ENCODE data around the gene ARFIP2. TPM values are rescaled to one million over a fixed set of nuclear protein-coding genes. Genes with fewer than 3 reads are reported as not detected.

Gene ARFIP2
- total RNA-seq, 1 donor from 2014 or later = 71.8 TPM

DNA sequence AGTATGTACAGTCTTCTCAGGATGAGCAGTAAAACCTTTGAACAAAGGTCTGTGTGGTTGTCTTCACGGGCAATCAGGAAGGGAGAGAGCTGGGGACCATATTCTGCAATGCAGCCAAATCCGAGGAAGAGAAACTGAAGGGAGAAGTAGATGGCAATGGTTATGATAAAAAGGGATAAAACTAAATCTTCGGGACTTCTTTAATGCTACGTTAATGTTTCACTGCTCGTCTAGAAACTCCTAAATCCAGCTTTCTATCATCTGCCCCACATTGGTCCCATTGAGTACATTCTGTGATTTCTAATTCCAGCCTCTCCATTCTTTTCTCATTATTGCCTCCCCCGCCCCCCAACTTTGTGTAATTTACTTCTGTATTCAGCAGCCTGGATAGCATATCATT lies 1.9 kb upstream of the ARFIP2 start:
- peaks cover 53% of the 10 kb centered on the region for H3K79me2 ChIP-seq (ENCODE audit: insufficient read depth, low read length)
- peak overlapping the region; percentile 94 for H3K4me2 ChIP-seq (ENCODE audit: low read length)
- H3K27ac ChIP-seq (ENCODE audit: low read depth, low read length) = no peak overlapping the region
- TF ChIP-seq EZH2 (IDR thresholded peaks at IDR 0.05; ENCODE audit: insufficient read depth, low read length) = no peak
- TF ChIP-seq, protein P1, sequence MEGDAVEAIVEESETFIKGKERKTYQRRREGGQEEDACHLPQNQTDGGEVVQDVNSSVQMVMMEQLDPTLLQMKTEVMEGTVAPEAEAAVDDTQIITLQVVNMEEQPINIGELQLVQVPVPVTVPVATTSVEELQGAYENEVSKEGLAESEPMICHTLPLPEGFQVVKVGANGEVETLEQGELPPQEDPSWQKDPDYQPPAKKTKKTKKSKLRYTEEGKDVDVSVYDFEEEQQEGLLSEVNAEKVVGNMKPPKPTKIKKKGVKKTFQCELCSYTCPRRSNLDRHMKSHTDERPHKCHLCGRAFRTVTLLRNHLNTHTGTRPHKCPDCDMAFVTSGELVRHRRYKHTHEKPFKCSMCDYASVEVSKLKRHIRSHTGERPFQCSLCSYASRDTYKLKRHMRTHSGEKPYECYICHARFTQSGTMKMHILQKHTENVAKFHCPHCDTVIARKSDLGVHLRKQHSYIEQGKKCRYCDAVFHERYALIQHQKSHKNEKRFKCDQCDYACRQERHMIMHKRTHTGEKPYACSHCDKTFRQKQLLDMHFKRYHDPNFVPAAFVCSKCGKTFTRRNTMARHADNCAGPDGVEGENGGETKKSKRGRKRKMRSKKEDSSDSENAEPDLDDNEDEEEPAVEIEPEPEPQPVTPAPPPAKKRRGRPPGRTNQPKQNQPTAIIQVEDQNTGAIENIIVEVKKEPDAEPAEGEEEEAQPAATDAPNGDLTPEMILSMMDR (IDR thresholded peaks at IDR 0.05; ENCODE audit: insufficient read depth, low read depth, low read length) = no peak
- H3K9me3 ChIP-seq (ENCODE audit: insufficient read depth, low read depth, low read length) = no peaks in the 10 kb centered on the region
- H4K20me1 ChIP-seq (ENCODE audit: insufficient read depth, low read length) = peaks cover 36% of the 10 kb centered on the region
- Mint-ChIP-seq H3K4me3 (ENCODE audit: unreplicated experiment) (peak overlapping the region; percentile 97), H3K4me1 (ENCODE audit: low read depth, unreplicated experiment) (peaks cover 26% of the 10 kb centered on the region), H3K27ac (ENCODE audit: unreplicated experiment) (no peak overlapping the region), H3K27me3 (ENCODE audit: low read depth, unreplicated experiment) (no peaks in the 10 kb centered on the region), H3K9me3 (ENCODE audit: unreplicated experiment) (no peaks in the 10 kb centered on the region), H3K36me3 (ENCODE audit: low read depth, unreplicated experiment) (peaks cover 9% of the 10 kb centered on the region)
- peaks cover 16% of the 10 kb centered on the region for H3K4me1 ChIP-seq (ENCODE audit: insufficient read depth, low read length)
- no peaks in the 10 kb centered on the region for H3K27me3 ChIP-seq (ENCODE audit: insufficient read depth, low read length)
- H3K4me3 ChIP-seq (ENCODE audit: insufficient read depth, low read depth, low read length) = no peak overlapping the region
- FAIRE-seq = no peak
- no peak overlapping the region for H2AFZ ChIP-seq (ENCODE audit: low read depth, low read length)
- H3K36me3 ChIP-seq (ENCODE audit: insufficient read depth, low read length) = peaks cover 39% of the 10 kb centered on the region
- DNase-seq (ENCODE audit: low read depth) = no peak
- H3K9ac ChIP-seq (ENCODE audit: low read length) = peak overlapping the region; percentile 99

DNA sequence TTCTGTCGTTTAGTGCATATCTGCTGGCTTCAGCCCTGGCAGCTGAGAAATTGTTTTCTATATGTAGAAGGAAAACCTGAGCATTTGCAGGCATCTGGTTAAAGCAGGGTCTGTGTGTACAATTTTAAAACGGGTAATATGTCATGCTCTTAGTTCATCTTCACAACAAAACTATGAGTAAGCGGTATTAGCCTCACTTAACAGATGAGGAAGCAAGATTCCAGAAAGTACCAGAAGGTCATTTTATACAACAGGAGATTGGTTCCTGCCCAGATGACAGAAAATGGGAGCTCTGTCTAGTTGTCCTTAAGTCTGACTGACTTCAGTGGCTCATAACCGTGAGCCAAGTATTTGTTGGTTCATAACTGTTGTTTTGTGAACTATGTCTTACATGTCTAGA lies 1.3 kb upstream of the ARFIP2 start:
- Mint-ChIP-seq H3K9me3 (ENCODE audit: unreplicated experiment) (no peaks in the 10 kb centered on the region), H3K27ac (ENCODE audit: unreplicated experiment) (peak overlapping the region; percentile 79), H3K27me3 (ENCODE audit: low read depth, unreplicated experiment) (no peaks in the 10 kb centered on the region), H3K4me3 (ENCODE audit: unreplicated experiment) (peak overlapping the region; percentile 97), H3K36me3 (ENCODE audit: low read depth, unreplicated experiment) (peaks cover 14% of the 10 kb centered on the region), H3K4me1 (ENCODE audit: low read depth, unreplicated experiment) (peaks cover 26% of the 10 kb centered on the region)
- Histone ChIP-seq H3K9me3 (ENCODE audit: insufficient read depth, low read depth, low read length) (no peaks in the 10 kb centered on the region), H3K36me3 (ENCODE audit: insufficient read depth, low read length) (peaks cover 42% of the 10 kb centered on the region), H4K20me1 (ENCODE audit: insufficient read depth, low read length) (peaks cover 41% of the 10 kb centered on the region), H3K4me3 (ENCODE audit: insufficient read depth, low read depth, low read length) (peak overlapping the region; percentile 90), H3K79me2 (ENCODE audit: insufficient read depth, low read length) (peaks cover 53% of the 10 kb centered on the region), H3K27ac (ENCODE audit: low read depth, low read length) (peak overlapping the region; percentile 89), H3K4me1 (ENCODE audit: insufficient read depth, low read length) (peaks cover 16% of the 10 kb centered on the region), H3K27me3 (ENCODE audit: insufficient read depth, low read length) (no peaks in the 10 kb centered on the region), H3K4me2 (ENCODE audit: low read length) (peak overlapping the region; percentile 94), H3K9ac (ENCODE audit: low read length) (peak overlapping the region; percentile 99), H2AFZ (ENCODE audit: low read depth, low read length) (no peak overlapping the region)
- no peak for DNase-seq (ENCODE audit: low read depth)
- no peak for FAIRE-seq
- TF ChIP-seq, protein P1 (IDR thresholded peaks at IDR 0.05; ENCODE audit: insufficient read depth, low read depth, low read length) = no peak
- TF ChIP-seq EZH2 (IDR thresholded peaks at IDR 0.05; ENCODE audit: insufficient read depth, low read length) = no peak

DNA sequence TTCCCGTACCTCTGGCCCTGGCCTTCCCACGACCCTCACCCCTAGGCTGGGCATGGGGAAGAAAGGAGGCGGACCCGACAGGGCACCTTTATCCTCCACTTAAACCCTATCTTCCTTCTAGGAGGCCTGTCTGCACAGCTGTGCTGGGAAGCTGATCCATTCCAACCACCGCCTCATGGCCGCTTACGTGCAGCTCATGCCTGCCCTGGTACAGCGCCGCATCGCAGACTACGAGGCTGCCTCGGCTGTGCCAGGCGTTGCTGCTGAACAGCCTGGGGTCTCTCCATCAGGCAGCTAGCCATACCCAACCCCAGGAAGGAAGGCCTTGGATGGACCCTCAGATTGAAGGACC lies 769 bp upstream of the ARFIP2 start:
- H3K4me3 ChIP-seq (ENCODE audit: insufficient read depth, low read depth, low read length) = peak overlapping the region; percentile 90
- H3K9ac ChIP-seq (ENCODE audit: low read length) = peak overlapping the region; percentile 99
- H3K4me1 Mint-ChIP-seq (ENCODE audit: low read depth, unreplicated experiment) = peaks cover 26% of the 10 kb centered on the region
- peak overlapping the region; percentile 97 for H3K4me3 Mint-ChIP-seq (ENCODE audit: unreplicated experiment)
- peak overlapping the region; percentile 80 for H2AFZ ChIP-seq (ENCODE audit: low read depth, low read length)
- peak overlapping the region; percentile 89 for H3K27ac ChIP-seq (ENCODE audit: low read depth, low read length)
- H3K36me3 ChIP-seq (ENCODE audit: insufficient read depth, low read length) = peaks cover 47% of the 10 kb centered on the region
- no peaks in the 10 kb centered on the region for H3K9me3 ChIP-seq (ENCODE audit: insufficient read depth, low read depth, low read length)
- TF ChIP-seq, protein P1 (IDR thresholded peaks at IDR 0.05; ENCODE audit: insufficient read depth, low read depth, low read length) = no peak
- no peak for TF ChIP-seq EZH2 (IDR thresholded peaks at IDR 0.05; ENCODE audit: insufficient read depth, low read length)
- H3K27me3 Mint-ChIP-seq (ENCODE audit: low read depth, unreplicated experiment) = no peaks in the 10 kb centered on the region
- peaks cover 41% of the 10 kb centered on the region for H4K20me1 ChIP-seq (ENCODE audit: insufficient read depth, low read length)
- no peak for DNase-seq (ENCODE audit: low read depth)
- peaks cover 53% of the 10 kb centered on the region for H3K79me2 ChIP-seq (ENCODE audit: insufficient read depth, low read length)
- peak overlapping the region; percentile 94 for H3K4me2 ChIP-seq (ENCODE audit: low read length)
- peaks cover 16% of the 10 kb centered on the region for H3K36me3 Mint-ChIP-seq (ENCODE audit: low read depth, unreplicated experiment)
- H3K27me3 ChIP-seq (ENCODE audit: insufficient read depth, low read length) = no peaks in the 10 kb centered on the region
- H3K27ac Mint-ChIP-seq (ENCODE audit: unreplicated experiment) = peak overlapping the region; percentile 98
- peaks cover 16% of the 10 kb centered on the region for H3K4me1 ChIP-seq (ENCODE audit: insufficient read depth, low read length)
- H3K9me3 Mint-ChIP-seq (ENCODE audit: unreplicated experiment) = no peaks in the 10 kb centered on the region
- no peak for FAIRE-seq
